ENCODE data around the gene ACHE.
"Not testable (repeated sequence)": the region's sequence is repeated elsewhere in the genome, so short reads cannot be mapped to it uniquely, and the experiment has no call there.

The ACHE gene

DNA sequence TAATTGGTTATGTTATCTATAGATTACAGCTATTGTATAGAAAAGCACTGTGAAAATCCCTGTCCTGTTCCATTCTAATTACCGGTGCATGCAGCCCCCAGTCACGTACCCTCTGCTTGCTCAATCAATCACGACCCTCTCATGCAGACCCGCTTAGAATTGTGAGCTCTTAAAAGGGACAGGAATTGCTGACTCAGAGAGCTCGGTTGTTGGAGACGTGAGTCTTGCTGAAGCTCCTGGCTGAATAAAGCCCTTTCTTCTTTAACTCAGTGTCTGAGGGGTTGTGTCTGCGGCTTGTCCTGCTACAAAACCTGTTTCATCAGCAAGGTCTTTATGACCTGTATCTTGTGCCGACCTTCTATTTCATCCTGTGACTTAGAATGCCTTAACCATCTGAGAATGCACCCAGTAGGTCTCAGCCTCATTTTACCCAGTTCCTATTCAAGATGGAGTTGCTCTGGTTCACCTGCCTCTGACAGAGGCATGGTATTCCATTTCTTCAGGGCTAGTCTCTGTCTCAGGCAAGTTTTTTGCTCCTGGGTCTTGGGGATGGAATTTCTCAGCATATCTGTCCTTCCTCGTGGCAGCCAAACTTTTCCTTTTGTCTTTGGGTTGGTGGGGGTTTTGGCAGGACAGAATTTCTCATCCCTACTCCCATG lies 24.2 kb upstream of the ACHE start:
- not testable (repeated sequence) for H3K9ac ChIP-seq (ENCODE audit: low read depth in 1 of 2, low read length in 2 of 2); H3K27me3 ChIP-seq (ENCODE audit: control insufficient read depth in 2 of 2, insufficient read depth in 2 of 2, low read length in 2 of 2)

GRCh38 chr7:100919335-100919734 lies 23.6 kb upstream of the ACHE start:
- not testable (repeated sequence) for H3K4me1 ChIP-seq (ENCODE audit: control insufficient read depth in 2 of 2, insufficient read depth in 2 of 2, low read length in 2 of 2); H3K27me3 ChIP-seq (ENCODE audit: control insufficient read depth in 2 of 2, insufficient read depth in 2 of 2, low read length in 2 of 2); H3K9ac ChIP-seq (ENCODE audit: low read depth in 1 of 2, low read length in 2 of 2); H3K4me3 ChIP-seq (ENCODE audit: low read length in 2 of 2); H3K36me3 ChIP-seq (ENCODE audit: control insufficient read depth in 2 of 2, insufficient read depth in 2 of 2, low read length in 2 of 2); H3K27ac ChIP-seq (ENCODE audit: low read depth in 2 of 2, low read length in 2 of 2); H3K9me3 ChIP-seq (ENCODE audit: control insufficient read depth in 2 of 2, low read length in 2 of 2)

More for the DNA sequence above, 24.2 kb upstream of the ACHE start:
- H3K4me3 ChIP-seq (ENCODE audit: low read length in 2 of 2); H3K9me3 ChIP-seq (ENCODE audit: control insufficient read depth in 2 of 2, low read length in 2 of 2); H3K36me3 ChIP-seq (ENCODE audit: control insufficient read depth in 2 of 2, insufficient read depth in 2 of 2, low read length in 2 of 2); H3K4me1 ChIP-seq (ENCODE audit: control insufficient read depth in 2 of 2, insufficient read depth in 2 of 2, low read length in 2 of 2); H3K27ac ChIP-seq (ENCODE audit: low read depth in 2 of 2, low read length in 2 of 2): not testable (repeated sequence)

DNA sequence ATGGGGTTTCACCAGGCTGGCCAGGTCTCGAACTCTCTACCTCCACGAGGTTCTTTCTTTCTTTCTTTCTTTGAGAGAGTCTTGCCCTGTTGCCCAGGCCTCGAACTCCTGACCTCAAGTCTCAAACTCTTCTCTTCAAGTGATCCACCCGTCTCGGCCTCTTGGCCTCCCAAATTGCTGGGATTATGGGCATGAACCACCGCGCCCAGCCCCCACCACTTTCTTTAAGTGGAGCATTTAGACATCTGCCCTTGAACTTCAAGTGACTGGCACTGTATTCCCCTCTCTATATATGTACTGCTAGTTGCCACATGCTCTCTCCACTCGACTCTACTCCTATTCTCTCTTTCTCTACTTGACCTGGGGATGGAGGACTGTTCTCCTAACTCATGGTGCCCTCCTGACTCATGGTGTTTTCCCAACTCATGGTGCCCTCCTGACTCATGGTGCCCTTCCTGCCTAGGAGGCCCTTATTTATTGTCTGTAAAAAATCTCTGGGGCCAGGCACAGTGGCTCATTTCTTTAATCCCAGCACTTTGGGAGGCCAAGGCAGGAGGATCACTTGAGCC lies 19.3 kb upstream of the ACHE start:
- H3K9me3 ChIP-seq (ENCODE audit: control insufficient read depth in 2 of 2, low read length in 2 of 2), result no peaks in the 10 kb centered on the region
- no peak overlapping the region for H3K27ac ChIP-seq (ENCODE audit: low read depth in 2 of 2, low read length in 2 of 2)
- H3K9ac ChIP-seq (ENCODE audit: low read depth in 1 of 2, low read length in 2 of 2), result no peak overlapping the region
- H3K27me3 ChIP-seq (ENCODE audit: control insufficient read depth in 2 of 2, insufficient read depth in 2 of 2, low read length in 2 of 2), result no peaks in the 10 kb centered on the region
- H3K36me3 ChIP-seq (ENCODE audit: control insufficient read depth in 2 of 2, insufficient read depth in 2 of 2, low read length in 2 of 2), result no peaks in the 10 kb centered on the region
- peaks cover 0 to 12% of the 10 kb centered on the region in 2 donors for H3K4me1 ChIP-seq (ENCODE audit: control insufficient read depth in 2 of 2, insufficient read depth in 2 of 2, low read length in 2 of 2)
- no peak overlapping the region for H3K4me3 ChIP-seq (ENCODE audit: low read length in 2 of 2)

DNA sequence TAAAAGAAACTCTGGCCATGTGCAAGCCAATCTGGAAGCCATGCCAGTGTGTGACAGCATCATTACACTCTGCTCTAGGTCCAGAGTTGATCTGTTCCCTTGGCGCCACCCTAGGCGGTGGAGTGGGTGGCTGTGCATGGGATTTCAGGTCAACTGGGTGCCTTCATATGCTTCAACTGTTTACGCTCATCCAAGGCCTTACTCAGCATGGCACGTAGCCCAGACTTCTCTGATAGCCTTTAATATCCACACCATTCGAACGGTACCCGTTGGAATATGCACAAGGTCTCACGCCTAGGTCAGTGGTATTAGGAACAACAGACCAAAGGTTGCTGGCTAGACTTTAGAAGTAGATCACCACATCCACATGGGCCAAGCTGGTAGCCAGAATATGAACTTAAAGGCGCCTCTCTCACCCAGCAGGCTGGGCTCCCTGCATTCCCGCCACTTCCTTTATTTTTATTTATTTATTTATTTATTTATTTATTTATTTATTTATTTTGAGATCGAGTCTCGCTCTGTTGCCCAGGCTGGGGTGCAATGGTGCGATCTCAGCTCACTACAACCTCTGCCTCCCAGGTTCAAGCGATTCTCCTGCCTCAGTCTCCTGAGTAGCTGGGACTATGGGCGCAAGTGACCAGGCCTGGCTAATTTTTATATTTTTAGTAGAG lies 18.7 kb upstream of the ACHE start:
- no peak overlapping the region for H3K4me3 ChIP-seq (ENCODE audit: low read length in 2 of 2)
- no peaks in the 10 kb centered on the region for H3K9me3 ChIP-seq (ENCODE audit: control insufficient read depth in 2 of 2, low read length in 2 of 2)
- H3K36me3 ChIP-seq (ENCODE audit: control insufficient read depth in 2 of 2, insufficient read depth in 2 of 2, low read length in 2 of 2), result no peaks in the 10 kb centered on the region
- peaks cover 0 to 12% of the 10 kb centered on the region in 2 donors for H3K4me1 ChIP-seq (ENCODE audit: control insufficient read depth in 2 of 2, insufficient read depth in 2 of 2, low read length in 2 of 2)
- H3K27ac ChIP-seq (ENCODE audit: low read depth in 2 of 2, low read length in 2 of 2), result no peak overlapping the region
- H3K9ac ChIP-seq (ENCODE audit: low read depth in 1 of 2, low read length in 2 of 2), result no peak overlapping the region
- H3K27me3 ChIP-seq (ENCODE audit: control insufficient read depth in 2 of 2, insufficient read depth in 2 of 2, low read length in 2 of 2), result no peaks in the 10 kb centered on the region

GRCh38 chr7:100911484-100911883 lies 15.8 kb upstream of the ACHE start:
- peaks cover 0 to 12% of the 10 kb centered on the region in 2 donors for H3K4me1 ChIP-seq (ENCODE audit: control insufficient read depth in 2 of 2, insufficient read depth in 2 of 2, low read length in 2 of 2)
- peak overlapping the region; percentile 9 to 61 for H3K27ac ChIP-seq (ENCODE audit: low read depth in 2 of 2, low read length in 2 of 2)
- no peaks in the 10 kb centered on the region for H3K9me3 ChIP-seq (ENCODE audit: control insufficient read depth in 2 of 2, low read length in 2 of 2)
- H3K36me3 ChIP-seq (ENCODE audit: control insufficient read depth in 2 of 2, insufficient read depth in 2 of 2, low read length in 2 of 2), result no peaks in the 10 kb centered on the region
- no peaks in the 10 kb centered on the region for H3K27me3 ChIP-seq (ENCODE audit: control insufficient read depth in 2 of 2, insufficient read depth in 2 of 2, low read length in 2 of 2)
- no peak overlapping the region for H3K4me3 ChIP-seq (ENCODE audit: low read length in 2 of 2)
- H3K9ac ChIP-seq (ENCODE audit: low read depth in 1 of 2, low read length in 2 of 2), result no peak overlapping the region

GRCh38 chr7:100910443-100910842 lies 14.8 kb upstream of the ACHE start:
- H3K4me1 ChIP-seq (ENCODE audit: control insufficient read depth in 2 of 2, insufficient read depth in 2 of 2, low read length in 2 of 2); H3K4me3 ChIP-seq (ENCODE audit: low read length in 2 of 2); H3K9ac ChIP-seq (ENCODE audit: low read depth in 1 of 2, low read length in 2 of 2); H3K9me3 ChIP-seq (ENCODE audit: control insufficient read depth in 2 of 2, low read length in 2 of 2); H3K36me3 ChIP-seq (ENCODE audit: control insufficient read depth in 2 of 2, insufficient read depth in 2 of 2, low read length in 2 of 2); H3K27me3 ChIP-seq (ENCODE audit: control insufficient read depth in 2 of 2, insufficient read depth in 2 of 2, low read length in 2 of 2): not testable (repeated sequence)
- H3K27ac ChIP-seq (ENCODE audit: low read depth in 2 of 2, low read length in 2 of 2), result peak overlapping the region; percentile 65 to 69

DNA sequence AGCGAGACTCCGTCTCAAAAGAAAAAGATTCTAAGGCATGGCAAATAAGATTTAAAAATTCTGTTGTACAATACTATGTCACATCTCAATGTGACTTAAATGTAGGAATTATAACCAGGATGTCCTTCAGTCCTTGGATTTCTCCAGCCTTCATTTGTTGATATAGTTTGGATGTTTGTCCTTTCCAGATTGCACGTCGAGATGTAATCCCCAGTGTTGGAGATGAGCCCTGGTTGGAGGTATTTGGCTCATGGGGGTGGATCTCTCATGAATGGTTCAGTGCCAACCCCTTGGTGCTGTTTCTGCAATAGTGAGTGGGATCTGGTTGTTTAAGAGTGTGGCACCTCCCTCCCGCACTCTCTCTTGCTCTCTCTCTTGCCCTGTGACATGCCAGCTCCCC lies 12.8 kb upstream of the ACHE start:
- Histone ChIP-seq H3K4me3 (ENCODE audit: low read length in 2 of 2) (no peak overlapping the region), H3K9ac (ENCODE audit: low read depth in 1 of 2, low read length in 2 of 2) (no peak overlapping the region), H3K9me3 (ENCODE audit: control insufficient read depth in 2 of 2, low read length in 2 of 2) (no peaks in the 10 kb centered on the region), H3K4me1 (ENCODE audit: control insufficient read depth in 2 of 2, insufficient read depth in 2 of 2, low read length in 2 of 2) (peaks cover 0 to 10% of the 10 kb centered on the region in 2 donors), H3K36me3 (ENCODE audit: control insufficient read depth in 2 of 2, insufficient read depth in 2 of 2, low read length in 2 of 2) (no peaks in the 10 kb centered on the region), H3K27me3 (ENCODE audit: control insufficient read depth in 2 of 2, insufficient read depth in 2 of 2, low read length in 2 of 2) (no peaks in the 10 kb centered on the region), H3K27ac (ENCODE audit: low read depth in 2 of 2, low read length in 2 of 2) (no peak overlapping the region)

DNA sequence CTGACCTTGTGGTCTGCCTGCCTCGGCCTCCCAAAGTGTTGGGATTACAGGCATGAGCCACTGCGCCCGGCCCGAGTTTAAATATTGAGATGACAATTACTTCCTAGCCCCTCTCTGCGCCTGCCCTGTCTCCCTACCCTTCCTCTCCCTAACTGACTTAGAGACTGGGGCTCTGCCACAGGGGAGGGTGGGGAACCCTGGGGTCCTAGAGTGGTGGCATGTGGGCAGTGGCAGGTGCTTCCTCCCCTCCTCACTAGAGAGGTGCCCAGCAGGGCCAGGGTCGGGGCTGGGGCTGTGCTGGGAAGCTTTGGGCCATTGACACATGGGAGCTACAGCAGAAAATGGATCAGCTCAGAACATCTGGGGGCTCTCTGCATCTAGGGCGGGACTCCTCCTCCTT lies 7.0 kb upstream of the ACHE start:
- Histone ChIP-seq H3K9me3 (ENCODE audit: control insufficient read depth in 2 of 2, low read length in 2 of 2) (no peaks in the 10 kb centered on the region), H3K9ac (ENCODE audit: low read depth in 1 of 2, low read length in 2 of 2) (peak overlapping the region in 1 of 2 donors; percentile 51)

GRCh38 chr7:100901921-100902332 lies 6.2 kb upstream of the ACHE start:
- Histone ChIP-seq H3K27me3 (ENCODE audit: control insufficient read depth in 2 of 2, insufficient read depth in 2 of 2, low read length in 2 of 2) (no peaks in the 10 kb centered on the region), H3K4me3 (ENCODE audit: low read length in 2 of 2) (no peak overlapping the region), H3K9ac (ENCODE audit: low read depth in 1 of 2, low read length in 2 of 2) (peak overlapping the region in 1 of 2 donors; percentile 51), H3K9me3 (ENCODE audit: control insufficient read depth in 2 of 2, low read length in 2 of 2) (no peaks in the 10 kb centered on the region), H3K27ac (ENCODE audit: low read depth in 2 of 2, low read length in 2 of 2) (peak overlapping the region; percentile 74 to 80), H3K4me1 (ENCODE audit: control insufficient read depth in 2 of 2, insufficient read depth in 2 of 2, low read length in 2 of 2) (peaks cover 10 to 20% of the 10 kb centered on the region in 2 donors), H3K36me3 (ENCODE audit: control insufficient read depth in 2 of 2, insufficient read depth in 2 of 2, low read length in 2 of 2) (no peaks in the 10 kb centered on the region)

More for the DNA sequence above, 7.0 kb upstream of the ACHE start:
- H3K4me1 ChIP-seq (ENCODE audit: control insufficient read depth in 2 of 2, insufficient read depth in 2 of 2, low read length in 2 of 2), result peaks cover 3 to 14% of the 10 kb centered on the region in 2 donors
- no peaks in the 10 kb centered on the region for H3K36me3 ChIP-seq (ENCODE audit: control insufficient read depth in 2 of 2, insufficient read depth in 2 of 2, low read length in 2 of 2)
- no peaks in the 10 kb centered on the region for H3K27me3 ChIP-seq (ENCODE audit: control insufficient read depth in 2 of 2, insufficient read depth in 2 of 2, low read length in 2 of 2)
- H3K27ac ChIP-seq (ENCODE audit: low read depth in 2 of 2, low read length in 2 of 2), result peak overlapping the region; percentile 74 to 80
- H3K4me3 ChIP-seq (ENCODE audit: low read length in 2 of 2), result no peak overlapping the region

GRCh38 chr7:100900978-100901377 lies 5.3 kb upstream of the ACHE start:
- Histone ChIP-seq H3K27ac (ENCODE audit: low read depth in 2 of 2, low read length in 2 of 2) (peak overlapping the region; percentile 35 to 72), H3K27me3 (ENCODE audit: control insufficient read depth in 2 of 2, insufficient read depth in 2 of 2, low read length in 2 of 2) (peaks cover 6% of the 10 kb centered on the region in 2 donors), H3K4me1 (ENCODE audit: control insufficient read depth in 2 of 2, insufficient read depth in 2 of 2, low read length in 2 of 2) (peaks cover 15 to 27% of the 10 kb centered on the region in 2 donors), H3K9ac (ENCODE audit: low read depth in 1 of 2, low read length in 2 of 2) (no peak overlapping the region), H3K36me3 (ENCODE audit: control insufficient read depth in 2 of 2, insufficient read depth in 2 of 2, low read length in 2 of 2) (no peaks in the 10 kb centered on the region), H3K4me3 (ENCODE audit: low read length in 2 of 2) (no peak overlapping the region), H3K9me3 (ENCODE audit: control insufficient read depth in 2 of 2, low read length in 2 of 2) (no peaks in the 10 kb centered on the region)
